Retina (tissue), 1 donor: ENCODE measurements around the gene CUTA.

Experiments
- DNase-seq: peaks from one replicate; pipeline ENCODE4 v3.0.0-alpha.2; 2016

Gene CUTA

DNA sequence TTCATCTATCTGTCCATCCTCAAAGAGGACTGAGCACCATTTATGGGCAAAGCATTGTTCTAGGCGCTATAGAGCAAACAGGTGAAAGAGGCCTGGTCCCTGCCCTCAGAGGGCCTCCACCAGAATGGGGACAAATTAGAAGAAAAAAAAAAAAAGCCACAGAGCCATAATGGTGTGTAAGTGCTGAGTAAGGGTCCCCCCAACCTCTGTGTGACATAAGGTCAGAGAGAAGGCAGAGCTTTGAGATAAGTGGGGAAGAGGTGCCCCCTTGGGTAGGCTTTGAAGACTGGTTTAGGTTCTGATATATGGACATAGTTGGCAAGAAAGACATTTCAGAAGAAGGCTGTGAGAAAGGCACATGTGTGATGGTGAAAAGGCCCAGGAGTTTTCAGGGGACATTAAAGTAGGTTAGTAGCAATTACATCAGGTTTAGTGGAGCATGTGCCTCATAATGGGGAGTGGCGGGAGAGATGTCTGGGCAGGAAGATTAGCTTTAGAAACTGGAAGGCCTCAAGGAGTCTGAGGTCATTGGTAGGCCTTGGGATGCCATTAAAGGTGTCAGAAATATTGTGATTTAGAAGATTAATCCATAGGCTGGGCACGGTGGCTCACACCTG is 21.2 kb upstream of the CUTA start:
- DNase-seq: no peak

DNA sequence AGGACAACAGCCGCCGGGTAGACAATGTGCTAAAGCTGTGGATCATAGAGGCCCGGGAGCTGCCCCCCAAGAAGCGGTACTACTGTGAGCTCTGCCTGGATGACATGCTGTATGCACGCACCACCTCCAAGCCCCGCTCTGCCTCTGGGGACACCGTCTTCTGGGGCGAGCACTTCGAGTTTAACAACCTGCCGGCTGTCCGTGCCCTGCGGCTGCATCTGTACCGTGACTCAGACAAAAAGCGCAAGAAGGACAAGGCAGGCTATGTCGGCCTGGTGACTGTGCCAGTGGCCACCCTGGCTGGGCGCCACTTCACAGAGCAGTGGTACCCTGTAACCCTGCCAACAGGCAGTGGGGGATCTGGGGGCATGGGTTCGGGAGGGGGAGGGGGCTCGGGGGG is 19.8 kb upstream of the CUTA start:
- DNase-seq: no peak

DNA sequence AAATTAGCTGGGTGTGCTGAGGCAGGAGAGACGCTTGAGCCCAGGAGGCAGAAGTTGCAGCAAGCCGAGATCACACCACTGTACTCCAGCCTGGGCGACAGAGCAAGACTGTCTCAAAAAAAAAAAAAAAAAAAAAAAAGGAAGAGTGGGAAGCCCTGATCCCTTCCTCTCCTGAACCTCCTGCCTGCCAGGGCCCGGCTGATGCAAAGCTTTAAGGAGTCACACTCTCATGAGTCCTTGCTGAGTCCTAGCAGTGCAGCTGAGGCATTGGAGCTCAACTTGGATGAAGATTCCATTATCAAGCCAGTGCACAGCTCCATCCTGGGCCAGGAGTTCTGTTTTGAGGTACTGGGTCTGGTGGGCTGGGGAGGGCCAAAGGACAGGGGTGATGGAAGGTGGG is 17.1 kb upstream of the CUTA start:
- DNase-seq: no peak

DNA sequence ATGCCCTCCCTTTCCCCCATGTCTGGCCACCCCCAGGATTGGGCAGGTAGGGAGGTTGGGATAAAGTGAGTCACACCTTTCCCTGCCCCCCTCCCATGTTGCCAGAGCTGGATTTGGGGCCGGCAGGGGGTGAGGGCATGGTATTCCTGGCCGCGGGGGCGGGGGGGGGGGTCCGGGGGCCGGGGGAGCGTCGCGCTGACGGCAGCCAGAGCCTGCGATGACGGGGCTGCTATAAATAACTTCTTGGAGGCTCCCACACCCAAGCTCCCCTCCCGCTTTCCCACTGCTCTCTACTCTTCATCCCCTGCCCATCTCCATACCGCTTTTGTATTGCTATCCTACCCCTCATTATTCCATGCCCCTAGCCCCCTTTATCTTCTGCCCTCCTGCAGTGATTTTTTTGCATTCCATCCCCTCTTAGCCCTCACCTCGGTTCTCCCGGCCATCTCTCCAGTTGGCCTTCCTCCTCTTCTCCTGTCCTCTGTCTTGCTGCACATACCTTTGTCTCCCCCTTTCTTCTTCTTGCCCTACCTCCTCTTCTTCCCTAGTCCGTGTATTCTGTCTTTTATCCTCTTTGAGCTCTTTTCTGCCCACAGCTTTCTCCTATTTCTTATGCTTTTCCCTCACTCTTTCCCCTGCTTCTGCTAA is 15.8 kb upstream of the CUTA start:
- DNase-seq: no peak

DNA sequence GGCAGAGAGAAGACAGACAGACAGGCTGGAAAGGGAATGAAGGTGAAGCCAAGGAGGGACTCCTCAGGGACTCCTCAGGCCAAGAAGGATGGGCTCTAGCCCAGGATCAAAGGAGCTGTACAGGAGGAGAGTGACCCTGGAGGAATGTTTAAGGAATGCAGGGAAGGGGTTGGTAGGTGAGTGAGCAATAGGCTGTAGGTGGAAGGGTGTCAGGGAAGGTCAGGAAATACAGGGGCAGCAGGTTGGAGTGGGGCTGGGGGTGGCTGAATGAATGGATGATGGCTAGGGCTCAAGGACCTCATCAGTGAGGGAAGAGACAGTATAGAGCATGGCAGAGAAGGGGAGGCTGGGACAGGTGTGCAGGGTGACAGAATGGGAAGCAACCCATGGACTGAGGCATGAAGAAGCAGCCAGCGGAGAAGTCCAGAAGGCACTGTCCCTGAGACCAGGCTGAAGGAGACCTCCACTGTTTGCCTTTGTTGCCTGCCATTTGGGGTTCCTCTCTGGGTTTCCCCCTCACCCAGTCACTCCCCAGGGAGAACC is 15.2 kb upstream of the CUTA start:
- no peak for DNase-seq

- no peak for DNase-seq
Observed at GRCh38 chr6:33432546-33432945, 14.6 kb upstream of the CUTA start.

DNA sequence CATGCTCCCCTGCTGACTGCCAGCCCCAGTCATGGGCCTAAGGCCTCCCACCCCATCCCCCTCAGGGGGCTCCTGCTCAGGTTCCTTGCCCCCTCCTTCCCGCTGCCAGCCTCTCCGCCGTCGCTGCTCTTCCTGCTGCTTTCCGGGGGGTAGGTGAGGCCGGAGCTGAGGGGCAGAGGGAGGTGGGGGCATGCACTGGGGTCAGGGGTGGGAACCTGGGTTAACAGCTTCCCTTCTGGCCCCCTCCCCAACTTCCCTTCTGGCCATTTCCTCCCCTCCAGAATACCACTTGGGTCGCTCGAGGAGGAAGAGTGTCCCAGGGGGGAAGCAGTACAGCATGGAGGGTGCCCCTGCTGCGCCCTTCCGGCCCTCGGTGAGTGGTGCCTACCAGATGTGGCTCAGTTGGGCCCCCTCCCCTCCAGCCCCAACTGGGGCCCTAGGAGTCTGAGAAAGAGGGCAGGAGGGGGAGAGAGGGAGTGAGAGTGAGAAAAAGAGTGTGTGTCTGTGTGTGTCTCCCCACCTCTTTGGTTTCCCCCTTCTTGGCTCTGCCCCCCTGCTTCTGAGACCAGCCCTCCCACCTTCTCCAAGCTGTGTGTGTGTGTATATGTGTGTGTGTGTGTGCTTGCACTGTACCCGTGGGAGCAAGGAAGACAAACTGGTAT is 14.1 kb upstream of the CUTA start:
- DNase-seq: no peak

GRCh38 chr6:33430991-33431879 is 13.3 kb upstream of the CUTA start:
- DNase-seq: peak; percentile 81

DNA sequence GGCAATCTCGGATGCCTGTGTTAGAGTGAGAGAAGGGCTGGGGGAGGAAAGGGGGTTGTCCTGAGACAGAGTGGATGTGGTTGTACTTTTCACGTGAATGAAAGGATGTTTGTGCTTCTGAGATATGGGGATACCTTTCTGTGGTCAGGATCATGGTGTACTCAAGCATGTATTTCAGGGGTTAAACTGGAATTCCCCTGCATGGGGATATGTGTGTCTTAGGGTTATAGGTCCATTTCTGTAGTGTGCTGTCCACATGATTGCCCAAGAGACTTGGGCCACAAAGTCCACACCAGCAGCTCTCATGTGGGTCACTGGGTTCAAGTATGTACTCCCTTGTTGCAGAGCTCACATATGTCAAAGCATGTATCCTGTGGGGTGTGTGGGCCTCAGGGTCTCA is 12.4 kb upstream of the CUTA start:
- no peak for DNase-seq

DNA sequence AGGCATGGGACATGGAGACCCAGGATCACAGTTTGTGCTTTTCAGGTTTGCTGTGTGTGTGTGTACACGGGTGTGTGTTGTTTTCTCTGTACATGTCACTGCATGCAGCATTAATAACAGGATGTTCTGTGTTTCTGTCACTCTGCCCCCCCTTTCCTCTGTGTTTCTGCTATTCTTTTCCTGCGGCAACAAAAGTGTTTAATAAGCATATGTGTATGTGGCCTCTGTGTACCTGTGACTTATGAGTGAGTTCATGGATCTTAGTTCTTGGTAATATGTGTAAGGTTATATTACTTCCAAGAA is 11.8 kb upstream of the CUTA start:
- DNase-seq: no peak

- DNase-seq: peak; percentile 11
Observed at GRCh38 chr6:33428966-33429749, 11.3 kb upstream of the CUTA start.

GRCh38 chr6:33428224-33428965 is 10.5 kb upstream of the CUTA start:
- DNase-seq: peak; percentile 54

GRCh38 chr6:33427585-33428223 is 9.8 kb upstream of the CUTA start:
- peak; percentile 55 for DNase-seq

GRCh38 chr6:33426590-33427511 is 8.9 kb upstream of the CUTA start:
- peak; percentile 33 for DNase-seq

GRCh38 chr6:33425668-33426577 is 8.0 kb upstream of the CUTA start:
- DNase-seq: peak; percentile 77

GRCh38 chr6:33424855-33425667 is 7.2 kb upstream of the CUTA start:
- peak; percentile 40 for DNase-seq

DNA sequence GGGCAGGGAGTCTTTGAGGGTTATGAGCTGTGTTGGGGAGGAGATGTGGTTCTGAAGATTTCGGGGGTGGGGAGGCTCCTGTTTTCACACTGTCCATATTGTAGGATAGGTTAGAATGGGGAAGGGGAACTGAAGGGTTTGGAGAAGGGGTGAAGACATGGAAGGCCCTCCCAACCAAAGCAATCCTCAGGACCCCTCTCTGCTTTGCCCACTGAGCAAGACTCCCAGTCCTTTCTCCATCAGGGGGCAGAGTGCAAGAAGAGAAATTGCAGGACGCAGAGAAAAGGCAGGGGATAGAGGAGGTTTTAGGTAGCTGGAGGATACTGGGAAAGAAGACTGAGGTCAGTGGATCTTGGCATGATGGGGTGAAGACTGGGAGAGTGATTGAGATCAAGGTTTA is 5.9 kb upstream of the CUTA start:
- no peak for DNase-seq

GRCh38 chr6:33421344-33421643 is 3.4 kb upstream of the CUTA start:
- DNase-seq: no peak
